Neural cell (in vitro differentiated cells): ENCODE measurements around the gene PARP16. TPM values are rescaled to one million over a fixed set of nuclear protein-coding genes. Genes with fewer than 3 reads are reported as not detected.

ENCODE experiments used
- H2AFZ ChIP-seq: fragments of 200-600, 300-800 bp; sonication (generic), shearing (Covaris generic); 2 replicates; pipeline ENCODE4 v1.6.0; 2014; ENCODE audit warnings: low read depth, mild to moderate bottlenecking, antibody characterized with exemption, low read length, moderate library complexity
- H3F3A ChIP-seq: fragments of 200-600 bp; shearing (Covaris generic); 2 replicates; pipeline ENCODE4 v1.6.1; 2016; ENCODE audit warnings: mild to moderate bottlenecking, moderate library complexity, mixed read lengths, antibody characterized with exemption, low read length; ENCODE audit not compliant: insufficient read depth, poor library complexity, severe bottlenecking
- H3K27ac ChIP-seq: fragments of 200-600, 300-800 bp; sonication (generic), shearing (Covaris generic); 2 replicates; pipeline ENCODE4 v1.5.1; 2014; ENCODE audit warnings: mild to moderate bottlenecking, low read length, moderate library complexity
- H3K27me3 ChIP-seq: fragments of 300-800, 200-600 bp; sonication (generic), shearing (Covaris generic); 2 replicates; pipeline ENCODE4 v1.6.0; 2014; ENCODE audit warnings: mild to moderate bottlenecking, low read depth, low read length, moderate library complexity; ENCODE audit not compliant: insufficient read depth
- H3K36me3 ChIP-seq: fragments of 300-800, 200-600 bp; sonication (generic), shearing (Covaris generic); 2 replicates; pipeline ENCODE4 v1.5.1; 2014; ENCODE audit warnings: mild to moderate bottlenecking, antibody characterized with exemption, low read length, moderate library complexity; ENCODE audit not compliant: insufficient read depth
- H3K4me2 ChIP-seq: fragments of 300-800, 200-600 bp; sonication (generic), shearing (Covaris generic); 2 replicates; pipeline ENCODE4 v1.6.0; 2014; ENCODE audit warnings: mild to moderate bottlenecking, low read length
- H3K4me3 ChIP-seq: fragments of 300-800, 200-600 bp; sonication (generic), shearing (Covaris generic); 2 replicates; pipeline ENCODE4 v1.5.1; 2014; ENCODE audit warnings: mild to moderate bottlenecking, low read length, moderate library complexity
- H3K79me2 ChIP-seq: fragments of 200-600 bp; shearing (Covaris generic); replicated peaks from 2 replicates; pipeline ENCODE4 v1.6.0; 2014; ENCODE audit warnings: mild to moderate bottlenecking, low read length, moderate library complexity; ENCODE audit not compliant: insufficient read depth
- H3K9ac ChIP-seq: fragments of 300-800, 200-600 bp; sonication (generic), shearing (Covaris generic); 2 replicates; pipeline ENCODE4 v1.6.1; 2016; ENCODE audit warnings: mild to moderate bottlenecking, low read length, mixed read lengths
- H3K9me2 ChIP-seq: fragments of 200-600 bp; shearing (Covaris generic); 2 replicates; pipeline ENCODE4 v1.6.1; 2016; ENCODE audit warnings: mild to moderate bottlenecking, low read length, mixed read lengths; ENCODE audit not compliant: insufficient read depth
- H3K9me3 ChIP-seq: fragments of 200-600, 300-800 bp; sonication (generic), shearing (Covaris generic); 2 replicates; pipeline ENCODE4 v1.6.1; 2016; ENCODE audit warnings: mild to moderate bottlenecking, mixed run types, low read length, moderate library complexity, mixed read lengths
- H4K20me1 ChIP-seq: fragments of 200-600 bp; shearing (Covaris generic); 2 replicates; pipeline ENCODE4 v1.6.1; 2016; ENCODE audit warnings: mild to moderate bottlenecking, mixed run types; ENCODE audit not compliant: insufficient read depth
- CTCF ChIP-seq: fragments of 450-650 bp; IDR thresholded peaks from 2 replicates; pipeline ENCODE4 v1.5.1; 2014; ENCODE audit warnings: antibody characterized with exemption, mild to moderate bottlenecking, moderate library complexity; ENCODE audit not compliant: poor library complexity, severe bottlenecking
- EP300 ChIP-seq: fragments of 450-650 bp; conservative IDR thresholded peaks from 2 replicates; pipeline ENCODE4 v1.6.1; 2014; ENCODE audit warnings: antibody characterized with exemption, mild to moderate bottlenecking, moderate library complexity; ENCODE audit not compliant: poor library complexity, severe bottlenecking
- EZH2 ChIP-seq: fragments of 200-600, 300-800 bp; shearing (Covaris generic), sonication (generic); IDR thresholded peaks from 2 replicates; pipeline ENCODE4 v1.6.1; 2014; ENCODE audit warnings: antibody characterized with exemption, low read length, borderline replicate concordance, mild to moderate bottlenecking; ENCODE audit not compliant: insufficient read depth, poor library complexity, severe bottlenecking
- MXI1 ChIP-seq: fragments of 450-650 bp; conservative IDR thresholded peaks from 2 replicates; pipeline ENCODE4 v1.6.1; 2014; ENCODE audit warnings: antibody characterized with exemption, mild to moderate bottlenecking; ENCODE audit not compliant: poor library complexity, severe bottlenecking
- POLR2AphosphoS5 ChIP-seq: IDR thresholded peaks from 2 replicates; pipeline ENCODE4 v1.6.1; 2012
- RAD21 ChIP-seq: fragments of 450-650 bp; conservative IDR thresholded peaks from 2 replicates; pipeline ENCODE4 v1.6.1; 2014; ENCODE audit warnings: antibody characterized with exemption, mild to moderate bottlenecking, moderate library complexity
- REST ChIP-seq: IDR thresholded peaks from 2 replicates; pipeline ENCODE4 v1.6.1; 2012; ENCODE audit warnings: borderline replicate concordance
- SMC3 ChIP-seq: fragments of 450-650 bp; conservative IDR thresholded peaks from 2 replicates; pipeline ENCODE4 v1.6.1; 2014; ENCODE audit warnings: antibody characterized with exemption, mild to moderate bottlenecking, moderate library complexity; ENCODE audit not compliant: poor library complexity
- TAF1 ChIP-seq: IDR thresholded peaks from 2 replicates; pipeline ENCODE4 v1.6.1; 2012; ENCODE audit warnings: low read depth
- polyA minus RNA-seq: library from RNA; depleted of rRNA, polyadenylated mRNA; stranded (reverse); fragments of >200 nt; gene quantifications from 2 replicates; pipeline ENCODE4 v1.2.3, GENCODE V29; 2014
- polyA plus RNA-seq: library from polyadenylated mRNA; depleted of rRNA; stranded (reverse); fragments of >200 nt; gene quantifications from 2 replicates; pipeline ENCODE4 v1.2.3, GENCODE V29; 2014

PARP16 gene
- 17.0 and 19.8 TPM in 2 replicates for polyA plus RNA-seq
- polyA minus RNA-seq, result 13.9 and 15.6 TPM in 2 replicates

- H3K9ac ChIP-seq, result peak within 1 kb of the TSS; percentile 96
- H3K36me3 ChIP-seq, result no peaks in the 10 kb centered on the region
- H3K27me3 ChIP-seq, result no peaks in the 10 kb centered on the region
- peaks cover 29% of the 10 kb centered on the region for H3K79me2 ChIP-seq
- no peaks in the 10 kb centered on the region for H3K9me2 ChIP-seq
- no peaks in the 10 kb centered on the region for H3F3A ChIP-seq
- peak within 1 kb of the TSS; percentile 90 for H2AFZ ChIP-seq
- peak within 1 kb of the TSS; percentile 93 for H3K4me2 ChIP-seq
- peak; percentile 42 for TF ChIP-seq RAD21
- TF ChIP-seq REST, result peak; percentile 0
- peak; percentile 55 for TF ChIP-seq EP300
- peak; percentile 74 for TF ChIP-seq CTCF
- no peak for TF ChIP-seq TAF1
- TF ChIP-seq SMC3, result peak; percentile 56
- peak; percentile 90 for TF ChIP-seq POLR2AphosphoS5
- TF ChIP-seq MXI1, result peak; percentile 71
- TF ChIP-seq EZH2, result no peak
- no peaks in the 10 kb centered on the region for H4K20me1 ChIP-seq
- no peaks in the 10 kb centered on the region for H3K9me3 ChIP-seq
- peak within 1 kb of the TSS; percentile 78 for H3K27ac ChIP-seq
- peak within 1 kb of the TSS; percentile 98 for H3K4me3 ChIP-seq
Measured at GRCh38 chr15:65286704-65287519, at the start of gene PARP16. Gene PARP16 (minus strand): TSS chr15:65286883. CDS start chr15:65286426, 457 bp downstream.

GRCh38 chr15:65335278-65336055 is 48.8 kb upstream of the PARP16 start:
- Histone ChIP-seq H3K4me2 (no peak overlapping the region), H3K9me3 (no peaks in the 10 kb centered on the region), H3K36me3 (no peaks in the 10 kb centered on the region), H3K79me2 (no peaks in the 10 kb centered on the region), H2AFZ (no peak overlapping the region), H3K4me3 (no peak overlapping the region), H3K9me2 (no peaks in the 10 kb centered on the region), H3F3A (no peaks in the 10 kb centered on the region), H3K9ac (no peak overlapping the region), H3K27me3 (no peaks in the 10 kb centered on the region), H4K20me1 (no peaks in the 10 kb centered on the region), H3K27ac (no peak overlapping the region)
- TF ChIP-seq POLR2AphosphoS5 (no peak), REST (no peak), TAF1 (no peak), RAD21 (no peak), SMC3 (no peak), EP300 (no peak), EZH2 (no peak), CTCF (no peak), MXI1 (no peak)
